Astrocyte of the cerebellum (primary cell): ENCODE results near the gene ASZ1.

Source experiments
- DNase-seq: peaks from one replicate; pipeline ENCODE4 v3.0.0-alpha.2; 2011; ENCODE audit warnings: low read depth
- H3K4me3 ChIP-seq: 2 replicates; pipeline ENCODE4 v1.5.1; 2011; ENCODE audit warnings: mild to moderate bottlenecking, low read depth, low read length, moderate library complexity
- CTCF ChIP-seq: IDR thresholded peaks from 2 replicates; pipeline ENCODE4 v1.5.1; 2012; ENCODE audit warnings: low read length, low read depth, moderate library complexity, mild to moderate bottlenecking; ENCODE audit errors: missing control alignments
- in situ Hi-C: cut with HindIII; loops from 2 replicates; pipeline ENCODE4 v1.10.0; 2017; ENCODE audit warnings: low sequenced_read_pairs

The ASZ1 gene

GRCh38 chr7:117325836-117326235 is 101.5 kb downstream of the ASZ1 start:
- in situ Hi-C loops = no loop called here
- peak; percentile 11 for DNase-seq
- TF ChIP-seq CTCF = no peak
- H3K4me3 ChIP-seq = no peak overlapping the region

- in situ Hi-C loops = no loop called here
- no peak for TF ChIP-seq CTCF
- no peak overlapping the region for H3K4me3 ChIP-seq
- no peak for DNase-seq
These were observed 102.3 kb downstream of the ASZ1 start for GRCh38 chr7:117324960-117325359.

- in situ Hi-C loops = no loop called here
- H3K4me3 ChIP-seq = peak overlapping the region; percentile 49
- no peak for DNase-seq
- TF ChIP-seq CTCF = no peak
These were observed 103.2 kb downstream of the ASZ1 start for GRCh38 chr7:117323851-117324711.

GRCh38 chr7:117323305-117323850 is 103.9 kb downstream of the ASZ1 start:
- no peak for DNase-seq
- no peak for TF ChIP-seq CTCF
- peak overlapping the region; percentile 49 for H3K4me3 ChIP-seq
- in situ Hi-C loops = no loop called here

GRCh38 chr7:117322741-117323304 is 104.5 kb downstream of the ASZ1 start, which contains the start of gene WNT2:
Gene WNT2 (minus strand): TSS chr7:117323058. CDS start chr7:117322989, 69 bp downstream.
- in situ Hi-C loops = no loop called here
- peak within 1 kb of the TSS; percentile 49 for H3K4me3 ChIP-seq
- DNase-seq = no peak
- TF ChIP-seq CTCF = no peak

GRCh38 chr7:117320523-117320922 is 106.8 kb downstream of the ASZ1 start:
- no peak overlapping the region for H3K4me3 ChIP-seq
- no peak for DNase-seq
- in situ Hi-C loops = no loop called here
- TF ChIP-seq CTCF = no peak
